ACC112 (cell line): ENCODE measurements around the gene MOB3A.
"Not testable (repeated sequence)": the region's sequence is repeated elsewhere in the genome, so short reads cannot be mapped to it uniquely, and the experiment has no call there.

ENCODE experiments used
- H2AFZ ChIP-seq: fragments of 200-600 bp; sonication (generic); one replicate; pipeline ENCODE4 v1.6.0; 2017; ENCODE audit warnings: antibody characterized with exemption, low read length; ENCODE audit not compliant: unreplicated experiment
- H3K27ac ChIP-seq: fragments of 200-600 bp; sonication (generic); 2 replicates; pipeline ENCODE4 v1.5.1; 2014; ENCODE audit warnings: low read depth, mild to moderate bottlenecking, antibody characterized with exemption, low read length, moderate library complexity
- H3K27me3 ChIP-seq: fragments of 200-600 bp; sonication (generic); 2 replicates; pipeline ENCODE4 v1.6.1; 2014; ENCODE audit warnings: mild to moderate bottlenecking, antibody characterized with exemption, low read length, moderate library complexity, mixed read lengths; ENCODE audit not compliant: insufficient read depth
- H3K36me3 ChIP-seq: fragments of 200-600 bp; sonication (generic); 2 replicates; pipeline ENCODE4 v1.6.1; 2016; ENCODE audit warnings: mild to moderate bottlenecking, antibody characterized with exemption, low read length, moderate library complexity, mixed read lengths; ENCODE audit not compliant: insufficient read depth
- H3K4me1 ChIP-seq: fragments of 200-600 bp; sonication (generic); one replicate; pipeline ENCODE4 v1.6.1; 2016; ENCODE audit warnings: low read length, mixed read lengths; ENCODE audit not compliant: insufficient read depth, unreplicated experiment, control insufficient read depth
- H3K4me3 ChIP-seq: fragments of 200-600 bp; sonication (generic); 2 replicates; pipeline ENCODE4 v1.5.1; 2014; ENCODE audit warnings: mild to moderate bottlenecking, low read depth, low read length
- H3K79me2 ChIP-seq: fragments of 200-600 bp; sonication (generic); one replicate; pipeline ENCODE4 v1.6.0; 2016; ENCODE audit warnings: low read length; ENCODE audit not compliant: control insufficient read depth, unreplicated experiment, insufficient read depth

The MOB3A gene

DNA sequence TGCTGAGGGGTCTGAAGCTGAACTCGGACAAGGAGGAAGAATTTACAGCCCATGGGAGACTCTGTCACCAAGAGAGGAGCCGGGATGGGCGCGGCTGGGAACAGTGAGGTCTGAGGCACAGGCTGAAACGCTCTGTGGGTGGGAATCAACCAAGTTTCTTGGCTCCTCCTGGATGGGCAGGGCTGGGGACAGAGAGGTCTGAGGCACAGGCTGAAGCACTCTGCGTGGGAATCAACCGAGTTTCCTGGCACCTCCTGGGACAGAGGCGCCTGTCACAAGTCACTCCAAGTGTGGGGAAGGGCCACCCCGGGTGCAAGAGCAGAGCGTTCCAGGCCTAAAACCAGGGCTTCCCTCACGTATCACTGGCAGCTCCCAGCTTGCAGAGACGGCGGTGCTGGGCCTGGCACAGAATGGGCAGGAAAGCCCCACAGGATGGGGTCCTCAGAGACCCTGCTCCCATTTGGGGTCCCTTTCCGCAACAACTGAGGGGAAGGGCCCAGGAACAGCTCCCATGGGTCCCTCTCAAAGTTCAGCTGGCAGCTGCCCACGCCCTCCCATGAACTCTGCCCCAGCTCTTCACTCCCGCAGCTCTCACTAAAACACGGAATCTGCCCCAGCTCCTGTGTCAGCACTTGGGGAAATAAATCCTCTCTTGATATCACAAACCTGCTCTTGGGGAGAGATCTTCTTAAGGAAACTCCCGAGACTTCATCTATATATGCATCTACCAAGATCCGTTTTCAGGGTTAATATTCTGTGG, 36.8 kb upstream of the MOB3A start:
- Histone ChIP-seq H3K4me1 (no peaks in the 10 kb centered on the region), H3K36me3 (no peaks in the 10 kb centered on the region), H3K4me3 (no peak overlapping the region), H2AFZ (no peak overlapping the region), H3K27me3 (no peaks in the 10 kb centered on the region), H3K27ac (no peak overlapping the region), H3K79me2 (peaks cover 10% of the 10 kb centered on the region)

DNA sequence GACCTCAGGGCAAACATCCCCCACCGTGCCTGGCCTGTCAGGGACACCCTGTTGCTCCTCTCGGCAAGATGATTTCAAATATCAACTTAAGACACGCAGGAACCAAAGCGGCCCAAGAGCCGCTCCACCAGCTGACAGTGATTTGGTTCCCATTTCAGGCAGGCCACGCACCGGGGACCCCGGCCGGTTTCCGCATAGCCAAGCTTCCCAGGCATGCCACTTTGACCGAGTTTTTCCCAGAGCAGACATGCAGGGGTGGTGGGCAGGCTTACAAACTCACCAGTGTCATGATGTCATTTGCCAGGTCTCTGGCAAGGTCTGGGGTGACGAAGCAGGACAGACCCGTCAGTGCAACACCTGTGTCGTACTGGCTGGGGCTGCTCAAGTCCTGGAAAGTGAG, 36.1 kb upstream of the MOB3A start:
- peaks cover 8% of the 10 kb centered on the region for H3K79me2 ChIP-seq
- H3K27me3 ChIP-seq: no peaks in the 10 kb centered on the region
- H3K36me3 ChIP-seq: no peaks in the 10 kb centered on the region
- H3K27ac ChIP-seq: no peak overlapping the region
- no peaks in the 10 kb centered on the region for H3K4me1 ChIP-seq
- no peak overlapping the region for H3K4me3 ChIP-seq
- no peak overlapping the region for H2AFZ ChIP-seq

DNA sequence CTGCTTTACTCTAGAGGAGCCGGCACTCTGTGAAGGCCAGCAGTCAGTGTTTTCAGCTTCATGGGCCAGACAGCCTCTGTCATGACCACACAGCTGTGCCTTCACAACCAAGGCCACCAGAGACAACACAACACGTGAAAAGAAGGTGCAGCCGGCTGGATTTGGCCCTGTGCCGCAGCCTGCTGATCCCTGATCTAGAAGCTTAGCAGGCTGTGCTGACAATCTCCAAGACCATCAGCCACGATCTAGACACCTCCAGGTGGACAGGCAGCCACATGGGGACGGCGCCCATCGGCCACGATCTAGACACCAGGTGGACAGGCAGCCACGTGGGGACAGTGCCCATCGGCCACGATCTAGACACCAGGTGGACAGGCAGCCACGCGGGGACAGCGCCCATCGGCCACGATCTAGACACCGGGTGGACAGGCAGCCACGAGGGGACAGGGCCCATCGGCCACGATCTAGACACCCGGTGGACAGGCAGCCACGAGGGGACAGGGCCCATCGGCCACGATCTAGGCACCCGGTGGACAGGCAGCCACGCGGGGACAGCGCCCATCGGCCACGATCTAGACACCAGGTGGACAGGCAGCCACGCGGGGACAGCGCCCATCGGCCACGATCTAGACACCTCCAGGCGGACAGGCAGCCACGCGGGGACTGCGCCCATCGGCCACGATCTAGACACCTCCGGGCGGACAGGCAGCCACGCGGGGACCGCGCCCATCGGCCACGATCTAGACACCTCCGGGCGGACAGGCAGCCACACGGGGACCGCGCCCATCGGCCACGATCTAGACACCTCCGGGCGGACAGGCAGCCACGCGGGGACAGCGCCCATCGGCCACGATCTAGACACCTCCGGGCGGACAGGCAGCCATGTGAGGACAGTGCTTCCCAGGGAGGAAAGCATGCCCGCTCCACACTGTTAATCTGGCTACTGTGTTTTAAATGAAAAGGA, 35.2 kb upstream of the MOB3A start:
- not testable (repeated sequence) for H3K4me1 ChIP-seq, H3K36me3 ChIP-seq, H3K27me3 ChIP-seq, H3K4me3 ChIP-seq, H3K27ac ChIP-seq, H2AFZ ChIP-seq, H3K79me2 ChIP-seq

DNA sequence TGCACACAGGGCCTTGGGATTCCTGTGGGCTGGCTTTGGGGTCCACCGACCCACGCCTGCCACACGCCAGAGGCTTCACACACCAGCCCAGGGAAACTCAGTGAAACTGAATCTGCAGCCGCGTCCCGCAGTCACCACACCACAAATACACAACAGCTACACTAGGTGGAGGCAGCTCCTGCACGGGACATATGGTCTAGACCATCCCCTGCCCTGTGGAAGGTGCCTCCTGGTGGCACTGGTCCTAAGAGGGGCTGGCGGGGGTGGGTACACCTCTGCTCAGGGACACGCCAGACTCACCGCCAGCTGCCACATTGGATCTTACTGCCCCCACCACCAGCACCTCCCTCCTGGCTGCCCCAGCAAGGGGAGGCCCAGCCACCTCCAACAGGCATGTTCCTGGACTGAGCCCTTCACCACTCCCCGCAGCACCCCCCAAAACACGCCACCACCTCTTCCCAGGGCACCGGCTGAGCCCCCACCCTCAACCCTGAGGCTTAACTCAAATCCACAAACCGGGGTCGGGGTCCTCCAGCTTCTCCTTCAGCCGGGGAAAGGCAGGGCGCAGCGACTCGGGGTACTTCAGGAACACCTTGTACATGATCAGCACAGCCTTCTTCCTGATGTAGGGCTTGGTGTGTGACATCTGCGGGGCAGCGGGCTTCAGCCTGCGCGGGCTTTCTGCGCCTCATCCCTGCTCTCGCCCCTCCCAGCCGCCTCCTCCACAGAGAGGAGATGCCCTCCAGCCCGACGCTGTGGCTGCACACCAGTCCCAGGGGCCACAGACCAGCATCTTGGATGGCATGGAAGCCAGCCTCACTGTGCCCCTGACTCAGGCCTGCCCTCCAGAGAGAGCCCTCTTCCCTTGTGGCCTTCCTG, 34.0 kb upstream of the MOB3A start:
- H3K79me2 ChIP-seq: peaks cover 5% of the 10 kb centered on the region
- H3K4me1 ChIP-seq: no peaks in the 10 kb centered on the region
- H3K27ac ChIP-seq: no peak overlapping the region
- H2AFZ ChIP-seq: no peak overlapping the region
- H3K36me3 ChIP-seq: no peaks in the 10 kb centered on the region
- no peaks in the 10 kb centered on the region for H3K27me3 ChIP-seq
- H3K4me3 ChIP-seq: no peak overlapping the region

DNA sequence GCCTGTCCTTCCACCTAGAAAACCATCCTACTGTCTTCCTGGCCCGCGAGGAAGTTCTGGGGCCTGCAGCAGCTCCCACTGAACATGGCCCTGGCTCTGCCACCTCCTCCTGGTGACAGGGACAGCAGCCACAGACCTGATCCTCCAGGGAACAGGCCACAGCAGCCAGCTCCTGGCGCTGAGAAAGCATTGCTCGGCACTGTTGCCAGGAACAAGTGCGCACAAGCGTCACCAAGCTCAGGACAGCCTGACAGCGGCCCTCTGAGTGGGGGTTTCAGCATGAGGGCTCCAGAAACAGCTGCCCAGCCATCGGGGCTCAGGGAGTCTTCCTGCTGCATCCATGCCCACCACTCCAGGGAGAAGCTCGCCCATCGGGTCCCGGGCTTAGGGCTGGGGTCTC, 33.4 kb upstream of the MOB3A start:
- Histone ChIP-seq H3K4me1 (no peaks in the 10 kb centered on the region), H3K36me3 (no peaks in the 10 kb centered on the region), H3K27me3 (no peaks in the 10 kb centered on the region), H3K27ac (no peak overlapping the region), H2AFZ (no peak overlapping the region), H3K4me3 (no peak overlapping the region), H3K79me2 (peaks cover 5% of the 10 kb centered on the region)

DNA sequence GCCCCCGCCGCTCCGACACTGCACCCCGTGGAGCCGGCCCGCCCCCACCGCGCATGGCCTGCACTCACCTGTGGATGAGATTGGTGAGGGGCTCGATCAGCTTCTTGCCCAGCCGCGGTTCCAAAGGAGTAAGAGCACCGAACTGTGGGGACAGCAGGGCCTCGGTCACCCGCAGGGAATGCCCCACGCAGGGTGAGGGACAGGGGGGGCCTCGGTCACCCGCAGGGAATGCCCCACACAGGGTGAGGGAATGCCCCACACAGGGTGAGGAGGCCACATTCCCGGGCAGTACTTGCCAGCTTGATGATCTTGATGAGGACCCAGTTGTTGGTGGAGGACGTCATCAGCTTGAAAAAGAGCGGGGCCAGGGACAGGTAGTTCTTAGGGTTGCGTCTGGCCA, 32.9 kb upstream of the MOB3A start:
- Histone ChIP-seq H3K4me3 (no peak overlapping the region), H3K27me3 (no peaks in the 10 kb centered on the region), H3K4me1 (no peaks in the 10 kb centered on the region), H2AFZ (no peak overlapping the region), H3K79me2 (peaks cover 5% of the 10 kb centered on the region), H3K27ac (no peak overlapping the region), H3K36me3 (no peaks in the 10 kb centered on the region)

DNA sequence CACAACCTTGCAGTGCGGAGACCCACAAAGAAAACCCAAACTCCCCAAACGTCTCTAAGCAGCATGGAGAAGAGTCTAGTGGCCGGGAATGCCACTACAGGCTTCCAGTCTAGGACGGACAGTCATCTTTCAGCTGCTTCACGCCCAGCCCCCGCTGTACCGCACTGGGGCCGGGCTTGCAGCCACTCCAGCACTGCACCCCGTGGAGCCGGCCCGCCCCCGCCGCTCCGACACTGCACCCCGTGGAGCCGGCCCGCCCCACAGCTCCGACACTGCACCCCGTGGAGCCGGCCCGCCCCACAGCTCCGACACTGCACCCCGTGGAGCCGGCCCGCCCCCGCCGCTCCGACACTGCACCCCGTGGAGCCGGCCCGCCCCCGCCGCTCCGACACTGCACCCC, 32.1 kb upstream of the MOB3A start:
- not testable (repeated sequence) for H3K4me3 ChIP-seq, H3K27me3 ChIP-seq, H3K79me2 ChIP-seq, H2AFZ ChIP-seq, H3K4me1 ChIP-seq, H3K36me3 ChIP-seq, H3K27ac ChIP-seq

DNA sequence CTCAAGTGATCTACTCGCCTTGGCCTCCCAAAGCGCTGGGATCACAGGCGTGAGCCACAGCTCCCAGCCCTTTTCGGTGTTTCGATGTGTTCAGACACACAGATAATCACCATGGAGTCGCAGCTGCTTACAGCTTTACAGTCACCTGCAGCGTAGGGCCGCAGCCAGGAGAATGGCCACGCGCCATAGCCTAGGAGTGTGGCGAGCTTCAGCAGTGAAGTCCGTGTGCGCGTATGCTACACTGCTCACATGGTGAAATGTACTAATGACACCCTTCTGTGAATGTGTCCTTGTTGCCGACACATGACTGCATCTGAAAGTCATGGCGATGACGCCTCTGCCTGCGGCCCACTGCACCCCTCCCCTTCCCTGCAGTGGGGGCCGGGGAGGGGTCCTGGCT, 31.6 kb upstream of the MOB3A start:
- no peaks in the 10 kb centered on the region for H3K4me1 ChIP-seq
- peaks cover 5% of the 10 kb centered on the region for H3K79me2 ChIP-seq
- no peak overlapping the region for H3K4me3 ChIP-seq
- peaks cover 3% of the 10 kb centered on the region; the same call in 1 of the 2 replicates for H3K36me3 ChIP-seq
- H2AFZ ChIP-seq: no peak overlapping the region
- H3K27me3 ChIP-seq: no peaks in the 10 kb centered on the region
- H3K27ac ChIP-seq: no peak overlapping the region

DNA sequence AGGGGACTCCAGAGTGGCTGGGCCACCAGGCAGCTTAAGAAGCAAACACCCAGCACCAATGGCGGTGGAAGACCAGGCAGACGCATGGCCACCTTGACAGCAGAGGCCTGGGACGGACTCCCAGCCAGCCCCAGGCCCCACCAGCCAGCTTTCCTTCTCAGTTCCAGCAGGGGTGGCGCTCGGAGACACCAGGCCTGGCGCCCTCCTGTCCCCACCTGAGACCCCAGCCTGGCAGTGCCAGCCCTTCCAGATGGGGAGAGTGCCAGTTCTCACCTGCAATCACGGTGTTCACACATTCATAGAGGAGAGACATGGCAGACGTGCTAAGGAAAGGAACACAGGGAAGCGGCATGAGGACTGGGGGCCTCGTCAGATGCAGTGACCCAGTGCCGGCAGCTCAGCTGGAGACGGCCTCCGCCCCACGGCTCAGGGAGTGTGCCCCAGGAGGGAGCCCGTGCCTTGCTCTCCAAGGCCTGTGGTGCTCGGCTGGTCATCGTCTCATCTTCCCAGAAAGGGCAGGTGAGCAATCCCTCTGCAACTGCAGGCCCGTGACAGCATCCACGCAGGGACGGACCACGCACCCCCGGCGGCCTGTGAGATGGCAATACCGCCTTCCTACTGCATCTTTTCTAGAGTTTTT, 30.9 kb upstream of the MOB3A start:
- no peaks in the 10 kb centered on the region for H3K4me1 ChIP-seq
- H3K27ac ChIP-seq: no peak overlapping the region
- peaks cover 3% of the 10 kb centered on the region for H3K79me2 ChIP-seq
- peaks cover 3% of the 10 kb centered on the region; the same call in 1 of the 2 replicates for H3K36me3 ChIP-seq
- H3K4me3 ChIP-seq: no peak overlapping the region
- no peaks in the 10 kb centered on the region for H3K27me3 ChIP-seq
- no peak overlapping the region for H2AFZ ChIP-seq
